ENCODE results near the gene NBPF1.
"Not testable (repeated sequence)": the region's sequence is repeated elsewhere in the genome, so short reads cannot be mapped to it uniquely, and the experiment has no call there.

NBPF1 gene

GRCh38 chr1:16605532-16606505, 7.5 kb downstream of the NBPF1 start:
- DNase-seq, result no peak

DNA sequence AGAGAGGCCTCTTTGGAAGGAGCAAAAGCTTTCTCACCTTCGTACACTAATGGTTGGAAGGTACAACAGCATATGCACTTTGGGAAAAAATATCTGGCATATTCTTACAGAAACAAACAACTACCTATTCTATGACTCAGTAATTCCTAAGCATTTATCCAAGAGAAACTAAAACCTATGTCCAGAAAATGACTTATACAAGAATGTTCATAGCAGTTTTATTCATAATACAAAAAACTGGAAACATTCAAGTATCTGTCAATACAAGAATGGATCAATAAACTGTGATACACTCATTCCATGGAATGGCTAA, 8.2 kb downstream of the NBPF1 start:
- DNase-seq, result no peak

DNA sequence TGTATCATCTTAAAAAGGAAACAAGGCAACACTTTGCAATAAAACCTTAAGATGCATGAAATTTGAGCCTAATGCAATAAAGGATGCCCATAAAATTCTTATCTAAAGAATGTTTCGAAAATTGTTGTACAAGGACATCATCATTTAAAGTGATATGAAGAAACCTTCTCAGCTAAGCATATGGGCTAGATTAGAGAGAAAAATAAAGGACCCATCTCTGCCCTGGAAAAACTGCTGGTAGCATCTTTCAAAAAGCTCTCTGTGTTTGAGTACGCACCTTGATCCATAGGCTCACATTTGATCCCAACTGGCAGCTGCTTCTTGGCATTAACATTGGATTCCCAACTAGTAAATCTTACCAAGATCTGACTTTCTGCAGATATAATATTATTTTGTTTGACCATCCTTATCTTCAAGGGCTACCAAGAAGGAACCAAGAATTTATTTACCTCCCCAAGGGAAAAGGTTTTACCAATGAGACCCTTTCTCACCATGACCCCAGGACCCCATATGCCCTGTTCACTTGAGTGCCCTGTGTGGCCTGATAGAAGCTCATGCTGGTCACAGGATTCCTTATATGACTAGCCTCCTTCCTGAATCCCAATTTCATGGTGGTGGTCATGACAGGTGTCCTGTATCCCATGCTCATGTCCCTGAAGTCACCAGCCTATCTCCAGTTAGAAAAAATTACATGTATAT, 8.7 kb downstream of the NBPF1 start:
- DNase-seq, result not testable (repeated sequence)

GRCh38 chr1:16603623-16604022, 9.7 kb downstream of the NBPF1 start:
- not testable (repeated sequence) for DNase-seq

GRCh38 chr1:16602336-16603011, 10.9 kb downstream of the NBPF1 start:
- DNase-seq, result not testable (repeated sequence)

DNA sequence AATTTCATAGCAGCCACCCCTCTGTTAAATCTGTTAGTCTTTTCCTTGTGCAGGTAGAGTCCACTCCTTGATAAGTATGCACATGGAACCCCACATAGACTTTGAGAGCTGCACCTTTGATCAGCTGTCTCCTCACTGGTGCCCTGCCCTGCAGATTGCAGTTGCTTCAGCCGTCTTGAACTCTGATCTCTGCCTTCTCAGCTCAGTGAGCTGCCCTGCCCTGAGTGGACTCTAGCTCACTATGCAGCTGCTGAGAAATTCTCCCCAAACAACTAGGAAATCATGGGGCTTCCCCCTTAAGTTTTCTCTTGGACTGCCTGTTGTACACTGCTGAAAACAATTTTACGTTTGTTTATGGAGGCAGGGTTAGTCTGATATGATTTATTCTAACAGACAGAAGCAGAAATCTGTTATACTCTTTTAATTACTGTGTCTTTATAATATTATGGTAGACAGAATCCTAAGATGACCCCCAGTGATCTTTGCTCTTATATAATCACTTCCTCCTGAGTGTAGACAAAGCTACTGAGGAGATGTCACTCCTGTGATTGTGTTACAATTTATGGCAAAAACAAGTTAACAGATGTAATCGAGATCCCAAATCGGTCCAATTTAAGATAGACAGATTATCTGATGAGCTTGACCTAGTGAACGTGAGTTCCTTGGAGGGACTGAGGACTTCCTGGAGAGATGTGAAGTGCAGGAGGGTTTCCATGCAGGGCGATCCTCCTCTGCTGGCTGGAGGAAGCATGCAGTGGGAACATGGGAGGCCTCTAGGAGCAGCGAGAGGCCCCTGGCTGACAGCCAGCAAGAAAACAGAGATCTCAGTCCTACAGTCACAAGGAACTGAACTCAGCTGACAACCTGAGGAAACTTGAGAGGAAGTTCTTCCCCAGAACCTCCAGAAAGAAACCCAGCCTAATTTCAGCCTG, 12.2 kb downstream of the NBPF1 start:
- DNase-seq, result not testable (repeated sequence)

DNA sequence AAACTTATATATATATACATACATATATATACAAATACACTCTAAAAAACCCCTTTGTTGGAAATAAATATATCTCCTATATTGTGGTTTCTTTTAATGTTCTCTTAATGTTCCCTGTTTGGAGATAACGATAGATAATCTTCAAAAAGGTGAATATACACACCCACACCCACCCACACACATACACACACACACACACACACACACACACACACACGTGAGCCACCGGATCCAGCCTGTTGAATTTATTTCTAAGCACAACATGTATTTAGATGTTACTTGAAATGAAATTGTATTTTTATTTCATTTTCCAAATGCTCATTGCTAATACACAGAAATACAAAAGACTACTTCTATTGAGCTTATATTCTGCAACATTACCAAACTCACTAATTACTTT, 14.0 kb downstream of the NBPF1 start:
- not testable (repeated sequence) for DNase-seq

GRCh38 chr1:16595216-16595615, 18.1 kb downstream of the NBPF1 start:
- not testable (repeated sequence) for DNase-seq

- not testable (repeated sequence) for DNase-seq
Measured at GRCh38 chr1:16591845-16592244, 21.5 kb downstream of the NBPF1 start.

DNA sequence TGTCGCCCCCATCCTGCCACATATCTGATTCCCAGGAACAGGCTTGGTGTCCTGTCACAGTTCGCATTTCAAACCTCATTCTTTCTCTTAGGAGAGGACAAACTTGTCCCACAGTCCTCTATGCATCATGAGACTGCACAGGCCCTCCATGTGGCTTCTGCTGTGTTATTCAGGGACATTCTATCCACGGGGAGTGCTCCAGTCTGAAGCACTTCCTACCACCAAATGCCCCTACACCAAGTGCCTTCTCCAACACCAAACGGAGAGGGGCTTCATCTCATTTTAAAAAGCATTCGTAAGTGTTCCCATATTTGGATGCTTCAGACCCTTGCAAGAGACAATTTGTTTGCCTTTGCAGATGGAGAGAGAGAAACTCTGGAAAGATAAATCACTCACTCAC, 25.3 kb downstream of the NBPF1 start:
- DNase-seq, result not testable (repeated sequence)

- not testable (repeated sequence) for DNase-seq
Measured at GRCh38 chr1:16587639-16588038, 25.7 kb downstream of the NBPF1 start.

GRCh38 chr1:16565324-16565723, 48.0 kb downstream of the NBPF1 start:
- not testable (repeated sequence) for DNase-seq

DNA sequence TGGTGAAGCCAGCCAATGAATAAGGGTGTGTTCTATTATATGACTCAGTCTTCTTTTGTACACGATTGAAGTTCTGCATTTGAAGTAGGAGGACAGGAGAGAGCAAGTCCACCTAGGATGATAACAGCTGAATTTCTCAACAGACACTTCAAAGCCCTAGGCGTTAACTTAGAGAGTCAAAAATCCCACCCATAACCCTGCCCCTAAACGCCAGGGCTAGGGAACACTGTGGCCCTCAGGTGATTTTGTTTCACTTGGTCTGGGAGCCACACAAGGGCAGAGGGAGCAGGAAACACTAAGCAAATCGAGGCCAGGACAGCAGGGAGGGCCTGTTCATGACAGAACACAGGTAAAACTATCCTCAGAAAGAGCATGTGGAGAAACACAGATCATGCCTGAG, 52.3 kb downstream of the NBPF1 start:
- not testable (repeated sequence) for DNase-seq

DNA sequence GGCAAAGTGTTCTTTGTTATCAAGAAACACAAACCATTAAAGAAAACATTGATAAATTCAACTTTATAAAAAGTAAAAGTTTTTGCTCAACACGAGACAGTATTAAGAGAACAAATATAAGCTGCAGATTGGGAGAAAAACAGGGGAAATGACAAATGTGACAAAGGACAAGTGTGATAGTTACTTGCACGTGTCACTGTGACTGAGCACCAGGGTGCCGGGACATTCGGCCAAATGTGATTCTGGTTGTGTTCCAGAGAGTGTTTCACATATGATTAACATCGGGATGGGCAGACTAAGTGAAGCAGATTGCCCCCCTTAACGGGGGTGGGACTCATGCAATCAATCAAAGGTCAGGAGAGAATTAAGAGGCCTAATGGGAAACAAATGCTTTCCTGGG, 52.9 kb downstream of the NBPF1 start:
- DNase-seq, result not testable (repeated sequence)

- DNase-seq, result not testable (repeated sequence)
Measured at GRCh38 chr1:16559688-16560087, 53.7 kb downstream of the NBPF1 start.

DNA sequence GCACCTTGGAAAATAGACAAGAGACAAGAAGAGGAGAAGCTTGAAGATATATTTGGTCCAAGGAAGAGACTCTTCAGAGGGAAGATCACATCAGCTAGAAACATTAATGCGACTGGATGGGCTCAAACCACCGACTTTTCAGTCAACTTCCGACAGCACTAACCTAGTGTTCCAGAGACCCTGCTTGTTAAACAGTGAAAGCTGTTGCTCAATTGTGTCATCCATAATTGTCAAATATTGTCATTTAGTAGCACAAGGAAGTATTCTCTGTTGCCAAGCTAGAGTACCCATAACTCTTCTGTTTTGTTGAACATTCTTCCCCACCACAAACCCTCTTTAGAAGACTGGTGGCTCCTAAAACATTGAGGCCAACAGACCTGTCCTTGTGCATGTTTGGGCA, 56.3 kb downstream of the NBPF1 start:
- DNase-seq, result not testable (repeated sequence)

- not testable (repeated sequence) for DNase-seq
Measured at GRCh38 chr1:16553244-16553643, 60.1 kb downstream of the NBPF1 start.

DNA sequence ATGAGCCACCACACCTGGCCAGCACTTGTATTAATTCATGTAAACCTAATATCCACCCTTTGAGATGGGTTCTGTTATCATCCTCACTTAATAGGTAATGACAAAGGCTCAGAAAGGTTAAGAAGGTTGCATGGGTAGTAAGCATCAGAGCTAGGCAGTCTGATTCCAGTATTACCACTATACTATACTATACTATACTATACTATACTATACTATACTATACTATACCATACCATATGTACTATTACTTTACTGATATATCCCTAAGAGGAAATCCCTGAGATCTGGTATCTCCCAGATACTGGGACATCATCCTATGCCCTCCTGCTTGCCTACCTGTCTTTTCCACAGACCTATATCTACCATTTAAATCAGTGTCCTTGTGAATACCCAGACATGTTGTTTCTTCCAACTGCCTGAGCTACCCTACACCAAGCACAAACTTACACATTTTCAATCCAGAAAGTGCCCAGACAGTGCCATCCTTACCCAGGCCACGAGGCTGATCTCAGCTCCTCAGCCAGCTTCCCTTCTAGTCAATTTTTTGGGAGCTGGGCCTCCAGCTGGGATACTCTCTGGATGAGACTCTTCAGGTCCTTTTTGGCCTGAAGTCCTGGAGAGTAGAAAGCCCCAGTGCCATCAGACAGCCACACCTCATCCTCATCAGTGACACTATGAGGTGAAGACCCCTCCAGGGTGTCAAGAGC, 63.0 kb downstream of the NBPF1 start:
- not testable (repeated sequence) for DNase-seq

- not testable (repeated sequence) for DNase-seq
Measured at GRCh38 chr1:16549545-16549944, 63.8 kb downstream of the NBPF1 start.

DNA sequence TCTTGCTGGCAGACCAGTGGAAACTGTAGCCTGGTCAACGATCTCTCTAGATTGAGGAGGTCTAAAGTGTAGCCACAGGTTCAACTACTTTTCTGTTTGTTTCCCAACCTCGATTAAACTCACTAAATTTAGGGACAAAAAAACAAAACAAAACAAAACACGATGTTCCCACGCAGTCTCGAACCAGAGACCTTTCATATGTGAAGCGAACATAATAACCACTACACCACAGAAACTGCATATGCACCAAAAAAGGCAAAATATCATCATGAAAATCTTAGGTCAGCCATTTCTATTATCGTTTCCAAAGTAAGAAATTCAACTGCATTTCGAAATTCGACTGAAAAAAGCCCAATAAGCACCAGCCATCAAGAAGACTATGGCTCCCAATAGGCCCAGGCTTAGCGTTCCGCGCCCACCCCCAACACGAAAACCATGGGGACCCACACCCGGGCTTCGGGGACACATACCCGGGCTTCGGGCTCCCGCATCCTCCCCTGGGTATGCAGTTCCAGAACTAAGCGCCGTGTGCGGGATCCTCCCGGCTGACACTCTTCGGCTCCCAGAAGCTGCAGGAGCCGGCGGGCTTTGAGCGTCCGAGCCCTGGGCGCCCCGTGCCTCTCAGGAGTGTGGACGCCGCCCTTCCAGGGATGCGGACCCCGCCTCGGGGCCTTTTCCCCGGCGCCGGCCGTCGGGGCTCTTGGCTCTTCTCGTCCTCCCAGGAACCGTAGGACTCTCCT, 65.7 kb downstream of the NBPF1 start:
- DNase-seq, result not testable (repeated sequence)

GRCh38 chr1:16545682-16546095, 67.7 kb downstream of the NBPF1 start:
- not testable (repeated sequence) for DNase-seq
